ENCODE results near the gene SLC6A6. TPM values are rescaled to one million over a fixed set of nuclear protein-coding genes. Genes with fewer than 3 reads are reported as not detected.

SLC6A6 gene
- total RNA-seq: 11.0 and 23.9 TPM in 2 replicates

DNA sequence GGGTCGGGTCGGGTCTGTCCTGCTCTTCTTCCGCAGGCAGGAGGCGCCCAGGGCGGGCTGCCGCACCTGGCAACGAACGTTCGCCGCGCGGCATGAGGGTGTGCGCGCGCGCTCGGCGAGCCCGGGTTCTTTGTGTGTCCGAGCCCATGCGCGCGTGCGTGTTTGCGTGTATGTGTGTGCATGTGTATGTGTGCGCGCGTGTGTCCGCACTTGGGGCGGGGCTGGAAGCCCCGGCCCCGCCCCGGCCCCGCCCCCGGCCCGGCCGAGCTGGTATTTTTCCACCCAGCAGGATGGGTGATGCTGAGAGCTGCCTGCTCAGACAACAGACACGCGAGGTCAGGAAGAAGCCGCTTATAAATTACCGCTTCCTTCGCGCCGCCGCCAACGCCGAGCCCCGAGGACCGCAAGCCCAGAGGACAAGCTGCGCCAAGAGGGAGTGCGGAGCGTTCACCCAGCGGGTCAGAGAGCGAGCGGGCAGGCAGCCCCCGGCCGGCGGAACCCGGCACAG, at the start of gene SLC6A6:
TSS of gene SLC6A6 (plus strand) at position 303 of the 508 bp plus-strand sequence. CDS start 41,029 bp downstream, outside the sequence.

Other genes with a start within 250 kb of the SLC6A6 start
- 61.8 and 95.1 TPM in 2 replicates for gene XPC, start 224.0 kb upstream of the SLC6A6 start, total RNA-seq
- 7.8 and 9.0 TPM in 2 replicates for gene LSM3, start 223.8 kb upstream of the SLC6A6 start, total RNA-seq
- gene GRIP2, start 137.7 kb downstream of the SLC6A6 start, total RNA-seq: 0.09 and 0.79 TPM in 2 replicates
- gene CCDC174, start 249.2 kb downstream of the SLC6A6 start, total RNA-seq: 7.0 and 7.3 TPM in 2 replicates

Data from bronchial smooth muscle cell (primary cell).